Osteocyte (in vitro differentiated cells): ENCODE measurements around the gene WIPF2. TPM values are rescaled to one million over a fixed set of nuclear protein-coding genes. Genes with fewer than 3 reads are reported as not detected.
"Not testable (repeated sequence)": the region's sequence is repeated elsewhere in the genome, so short reads cannot be mapped to it uniquely, and the experiment has no call there.

ENCODE experiments used
- DNase-seq: peaks from one replicate; pipeline ENCODE4 v3.0.0; 2021; ENCODE audit warnings: mixed read lengths; ENCODE audit not compliant: unreplicated experiment; ENCODE audit errors: extremely low spot score
- H3K27ac Mint-ChIP-seq: one replicate; pipeline ENCODE4 v1.8.0; 2021; ENCODE audit warnings: mild to moderate bottlenecking, mixed read lengths; ENCODE audit not compliant: unreplicated experiment
- H3K27me3 Mint-ChIP-seq: one replicate; pipeline ENCODE4 v1.8.0; 2021; ENCODE audit warnings: mixed read lengths; ENCODE audit not compliant: unreplicated experiment
- H3K36me3 Mint-ChIP-seq: one replicate; pipeline ENCODE4 v1.8.0; 2021; ENCODE audit warnings: mixed read lengths; ENCODE audit not compliant: unreplicated experiment
- H3K4me1 Mint-ChIP-seq: one replicate; pipeline ENCODE4 v1.8.0; 2021; ENCODE audit warnings: mixed read lengths; ENCODE audit not compliant: unreplicated experiment
- H3K4me3 Mint-ChIP-seq: one replicate; pipeline ENCODE4 v1.8.0; 2021; ENCODE audit warnings: mild to moderate bottlenecking, moderate library complexity, mixed read lengths; ENCODE audit not compliant: unreplicated experiment
- H3K9me3 Mint-ChIP-seq: one replicate; pipeline ENCODE4 v1.8.0; 2021; ENCODE audit warnings: mixed read lengths; ENCODE audit not compliant: unreplicated experiment
- total RNA-seq: library from RNA; stranded (reverse); gene quantifications from 2 replicates; pipeline ENCODE4 v1.2.1, GENCODE V29; 2021
- TF ChIP-seq, protein P1 (sequence below): fragments of 200-600 bp; sonication (generic); IDR thresholded peaks from 2 replicates; pipeline ENCODE4 v1.5.0; 2021; ENCODE audit warnings: antibody characterized with exemption, mild to moderate bottlenecking, moderate library complexity

The WIPF2 gene
- total RNA-seq, 1 donor from 2014 or later: 28.3 TPM

DNA sequence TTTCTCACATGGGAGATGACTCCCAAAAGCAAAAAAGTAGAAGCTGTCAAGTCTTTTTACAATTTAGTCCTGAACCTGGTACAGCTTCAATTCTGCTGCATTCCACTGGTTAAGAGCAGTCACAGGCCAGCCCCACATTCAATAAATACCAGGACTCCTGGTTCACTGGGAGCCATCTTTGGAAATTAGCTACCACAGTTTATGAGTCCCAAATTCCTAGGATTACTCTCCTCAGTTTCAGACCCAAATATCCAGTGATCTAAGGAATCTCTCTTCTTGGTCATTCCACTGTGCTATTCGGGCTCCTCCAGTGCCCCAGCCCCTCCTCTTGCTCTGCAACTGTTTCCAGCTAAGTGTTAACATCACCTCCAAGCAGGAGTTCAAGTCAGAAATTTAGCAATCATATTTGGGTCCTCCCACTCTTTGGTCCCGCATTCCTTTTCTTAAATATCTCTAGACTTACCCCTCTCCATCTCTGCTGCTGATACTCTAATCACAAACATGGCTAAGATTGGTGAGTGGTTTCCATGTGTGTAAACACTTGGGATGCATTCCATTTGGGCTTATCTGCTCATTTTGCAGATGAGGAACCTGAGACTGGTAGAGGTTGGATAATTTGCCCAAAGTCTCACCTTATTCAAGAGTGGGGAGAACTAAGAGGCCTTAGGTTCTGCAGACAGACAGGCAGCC, 9.6 kb upstream of the WIPF2 start:
- Mint-ChIP-seq H3K4me3 (no peak overlapping the region), H3K9me3 (no peaks in the 10 kb centered on the region), H3K27ac (no peak overlapping the region), H3K4me1 (no peaks in the 10 kb centered on the region), H3K27me3 (no peaks in the 10 kb centered on the region), H3K36me3 (no peaks in the 10 kb centered on the region)
- DNase-seq: no peak
- TF ChIP-seq, protein P1, sequence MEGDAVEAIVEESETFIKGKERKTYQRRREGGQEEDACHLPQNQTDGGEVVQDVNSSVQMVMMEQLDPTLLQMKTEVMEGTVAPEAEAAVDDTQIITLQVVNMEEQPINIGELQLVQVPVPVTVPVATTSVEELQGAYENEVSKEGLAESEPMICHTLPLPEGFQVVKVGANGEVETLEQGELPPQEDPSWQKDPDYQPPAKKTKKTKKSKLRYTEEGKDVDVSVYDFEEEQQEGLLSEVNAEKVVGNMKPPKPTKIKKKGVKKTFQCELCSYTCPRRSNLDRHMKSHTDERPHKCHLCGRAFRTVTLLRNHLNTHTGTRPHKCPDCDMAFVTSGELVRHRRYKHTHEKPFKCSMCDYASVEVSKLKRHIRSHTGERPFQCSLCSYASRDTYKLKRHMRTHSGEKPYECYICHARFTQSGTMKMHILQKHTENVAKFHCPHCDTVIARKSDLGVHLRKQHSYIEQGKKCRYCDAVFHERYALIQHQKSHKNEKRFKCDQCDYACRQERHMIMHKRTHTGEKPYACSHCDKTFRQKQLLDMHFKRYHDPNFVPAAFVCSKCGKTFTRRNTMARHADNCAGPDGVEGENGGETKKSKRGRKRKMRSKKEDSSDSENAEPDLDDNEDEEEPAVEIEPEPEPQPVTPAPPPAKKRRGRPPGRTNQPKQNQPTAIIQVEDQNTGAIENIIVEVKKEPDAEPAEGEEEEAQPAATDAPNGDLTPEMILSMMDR: no peak

DNA sequence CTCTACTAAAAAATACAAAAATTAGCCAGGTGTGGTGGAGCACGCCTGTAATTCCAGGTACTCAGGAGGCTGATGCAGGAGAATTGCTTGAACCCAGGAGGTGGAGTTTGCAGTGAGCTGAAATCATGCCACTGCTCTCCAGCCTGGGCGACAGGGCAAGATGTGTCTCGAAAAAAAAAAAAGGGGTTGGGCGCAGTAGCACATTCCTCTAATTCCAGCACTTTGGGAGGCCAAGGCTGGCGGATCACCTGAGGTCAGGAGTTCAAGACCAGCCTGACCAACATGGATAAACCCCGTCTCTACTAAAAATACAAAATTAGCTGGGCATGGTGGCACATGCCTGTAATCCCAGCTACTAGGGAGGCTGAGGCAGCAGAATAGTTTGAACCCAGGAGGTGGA, 5.2 kb upstream of the WIPF2 start:
- H3K27ac Mint-ChIP-seq, H3K4me3 Mint-ChIP-seq, H3K9me3 Mint-ChIP-seq, DNase-seq, H3K36me3 Mint-ChIP-seq, H3K4me1 Mint-ChIP-seq, H3K27me3 Mint-ChIP-seq: not testable (repeated sequence)

DNA sequence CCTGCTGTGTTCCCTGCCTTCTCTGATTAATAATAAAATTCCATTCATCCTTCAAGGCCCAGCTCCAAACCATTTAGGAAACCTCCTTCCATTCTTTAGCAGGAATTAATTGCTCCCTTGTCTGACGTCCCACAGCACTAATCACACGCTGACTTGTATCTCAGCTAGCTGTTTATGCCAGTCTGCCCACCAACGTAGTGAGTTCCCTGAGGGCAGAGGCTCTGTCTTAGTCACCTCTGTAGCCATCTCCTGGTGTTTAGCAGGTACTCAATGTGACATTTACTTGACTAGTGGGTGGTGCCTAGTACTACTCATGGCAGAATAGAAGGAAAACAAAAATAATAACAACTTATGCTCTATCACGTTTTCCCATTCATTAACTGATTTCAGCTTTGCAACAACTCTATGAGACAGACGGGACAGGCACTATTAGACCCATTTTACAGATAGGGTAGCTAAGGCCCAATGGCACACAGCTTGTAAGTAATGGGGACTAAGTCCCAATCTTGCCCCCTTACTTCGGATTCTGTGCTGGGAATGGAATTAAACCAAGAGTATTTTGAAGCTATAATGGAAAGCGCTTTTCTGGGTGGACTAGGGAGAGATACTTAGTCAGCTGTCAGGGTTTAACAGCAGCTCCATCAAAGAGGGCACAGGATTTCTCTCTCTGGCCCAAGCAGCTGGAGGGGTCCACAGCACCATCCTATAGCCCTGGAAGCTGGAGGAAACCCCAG, 931 bp upstream of the WIPF2 start:
- Mint-ChIP-seq H3K4me3 (peak overlapping the region; percentile 94), H3K9me3 (no peaks in the 10 kb centered on the region), H3K36me3 (no peaks in the 10 kb centered on the region), H3K27ac (peak overlapping the region; percentile 99), H3K4me1 (peaks cover 16% of the 10 kb centered on the region), H3K27me3 (no peaks in the 10 kb centered on the region)
- TF ChIP-seq, protein P1: no peak
- no peak for DNase-seq

DNA sequence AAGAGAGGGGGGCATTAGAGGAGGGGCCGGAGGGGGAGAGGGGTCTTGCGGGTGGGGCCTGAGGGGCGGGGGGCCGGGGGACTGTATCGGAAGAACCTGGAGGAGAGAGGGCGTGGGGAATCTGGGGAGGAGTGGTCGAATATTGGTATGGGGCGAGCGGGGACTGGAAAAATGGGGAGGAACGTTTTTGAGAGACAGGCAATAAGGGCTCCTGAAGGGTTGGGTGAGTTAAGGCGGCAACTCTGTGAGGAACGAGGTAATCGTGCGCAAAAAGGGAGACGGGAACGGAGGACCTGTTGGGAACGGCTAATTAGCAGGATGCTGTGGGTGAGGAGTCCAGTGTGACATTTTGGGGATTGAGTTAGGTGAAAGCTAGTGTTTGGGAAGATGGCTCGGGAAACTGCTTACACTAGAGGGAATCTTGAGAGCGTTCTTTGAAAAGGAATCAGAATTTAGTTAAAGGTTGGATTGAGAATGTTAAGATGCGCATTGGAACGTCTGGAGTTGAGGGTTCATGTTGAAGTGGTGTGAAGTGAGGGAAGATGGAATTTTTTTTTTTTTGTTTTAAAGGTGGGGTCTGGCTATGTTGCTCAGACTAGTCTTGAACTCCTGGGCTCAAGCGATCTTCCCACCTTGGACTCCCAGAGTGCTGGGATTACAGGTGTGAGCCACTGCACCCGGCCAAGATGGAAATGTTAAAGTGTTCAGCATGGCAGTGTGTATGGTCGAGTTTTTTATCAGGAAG, 662 bp downstream of the WIPF2 start:
- Mint-ChIP-seq H3K9me3 (no peaks in the 10 kb centered on the region), H3K36me3 (no peaks in the 10 kb centered on the region), H3K4me1 (peaks cover 26% of the 10 kb centered on the region), H3K27ac (peak overlapping the region; percentile 99), H3K27me3 (no peaks in the 10 kb centered on the region), H3K4me3 (peak overlapping the region; percentile 94)
- TF ChIP-seq, protein P1: no peak
- DNase-seq: no peak

DNA sequence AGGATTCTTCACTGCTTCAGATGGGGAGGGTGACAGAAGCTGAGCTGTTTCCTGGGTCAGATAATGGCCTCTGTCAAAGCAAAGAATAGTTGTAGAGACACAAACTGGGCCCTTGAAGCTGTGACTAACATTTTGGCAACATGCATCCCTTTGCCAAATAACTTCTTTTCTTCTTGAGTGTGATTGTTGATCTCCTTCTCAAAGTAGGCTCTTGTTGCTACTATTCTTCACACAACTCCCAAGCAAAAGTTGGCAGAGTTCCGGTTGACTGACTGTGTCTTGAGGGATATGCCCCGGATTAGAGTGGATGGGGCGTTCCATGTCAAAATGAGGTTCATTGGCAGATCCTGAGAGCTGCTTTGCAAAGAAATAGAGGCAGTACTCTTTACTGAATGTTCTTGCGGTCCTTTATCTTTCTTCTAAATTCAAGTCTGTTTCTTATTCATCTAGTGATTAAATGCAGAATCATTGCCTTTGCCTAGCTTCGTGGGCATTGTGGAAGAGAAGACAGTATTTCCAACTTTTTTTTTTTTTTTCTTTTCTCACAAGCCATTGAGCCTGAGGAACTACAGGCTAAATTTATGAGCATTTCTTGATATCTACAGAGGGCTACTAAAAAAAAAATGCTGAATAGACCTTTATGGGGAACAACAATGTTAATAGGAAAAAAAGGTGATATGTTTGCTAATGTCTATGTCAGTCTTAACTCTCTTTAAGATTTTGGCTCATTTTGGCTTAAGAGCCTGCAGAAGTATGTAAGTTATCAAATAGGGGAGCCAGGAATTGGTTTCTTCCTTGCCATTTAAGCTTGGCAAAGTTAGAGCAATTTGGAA, 5.8 kb downstream of the WIPF2 start:
- Mint-ChIP-seq H3K9me3 (no peaks in the 10 kb centered on the region), H3K27me3 (no peaks in the 10 kb centered on the region), H3K4me1 (peaks cover 24% of the 10 kb centered on the region), H3K27ac (peak overlapping the region; percentile 27), H3K4me3 (no peak overlapping the region), H3K36me3 (peaks cover 3% of the 10 kb centered on the region)
- no peak for DNase-seq
- TF ChIP-seq, protein P1: no peak

DNA sequence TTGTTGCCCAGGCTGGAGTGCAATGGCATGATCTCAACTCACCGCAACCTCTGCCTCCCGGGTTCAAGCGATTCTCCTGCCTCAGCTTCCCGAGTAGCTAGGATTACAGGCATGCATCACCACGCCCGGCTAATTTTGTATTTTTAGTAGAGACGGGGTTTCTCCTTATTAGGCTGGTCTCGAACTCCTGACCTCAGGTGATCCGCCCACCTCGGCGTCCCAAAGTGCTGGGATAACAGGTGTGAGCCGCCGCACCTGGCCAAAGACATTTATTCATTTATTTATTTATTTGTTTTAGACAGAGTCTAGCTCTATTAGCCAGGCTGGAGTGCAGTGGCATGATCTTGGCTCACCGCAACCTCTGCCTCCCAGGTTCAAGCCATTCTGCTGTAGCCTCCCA, 10.0 kb downstream of the WIPF2 start:
- H3K36me3 Mint-ChIP-seq: peaks cover 12% of the 10 kb centered on the region
- not testable (repeated sequence) for DNase-seq, H3K9me3 Mint-ChIP-seq, H3K27me3 Mint-ChIP-seq, H3K4me3 Mint-ChIP-seq, H3K27ac Mint-ChIP-seq
- peaks cover 13% of the 10 kb centered on the region for H3K4me1 Mint-ChIP-seq
